K562 (cell line): ENCODE results near the gene NPM3. TPM values are rescaled to one million over a fixed set of nuclear protein-coding genes. Genes with fewer than 3 reads are reported as not detected.

Experiments
- ATAC-seq: fragments of 200-7000 bp; cut with Tn5 transposase; 3 replicates; pipeline ENCODE4 v1.9.1; 2020; ENCODE audit warnings: moderate library complexity
- BruUV-seq: library from RNA; stranded (reverse); fragments of 400-500 nt; replicated peaks from 2 replicates; lab custom pipeline; 2021; lab: Mats Ljungman, UMichigan
- CTCF ChIA-PET: fragments of 300-600 bp; formaldehyde crosslinking; extraction: SDS; loops from one replicate; lab custom pipeline; 2021; ENCODE audit warnings: low intra/inter-chr PET ratio; lab: Yijun Ruan, JAX
- POLR2A ChIA-PET: fragments of 300-600, 350-650 bp; sonication (Branson Sonifier 250); formaldehyde crosslinking; extraction: SDS; loops from one replicate; lab custom pipeline; 2021; ENCODE audit warnings: antibody characterized with exemption, inconsistent platforms; lab: Yijun Ruan, JAX
- DNase-seq, 4 experiments: peaks; one replicate each; pipeline versions ENCODE4 v3.0.0 to v3.0.0-alpha.2; 2011 to 2018; ENCODE audit warnings: low spot score in 3 of 4, mixed read lengths in 3 of 4; ENCODE audit errors: extremely low read depth in 1 of 4
- FAIRE-seq: peaks from 2 replicates; lab custom pipeline; 2011; peaks lifted over from hg19 to GRCh38; lab: Jason Lieb, UNC
- H2AFZ ChIP-seq: 2 replicates; pipeline ENCODE4 v1.6.0; 2011; ENCODE audit warnings: low read depth, low read length, control low read depth, inconsistent platforms
- H3K27ac ChIP-seq: fragments of 200-600 bp; 3 replicates; pipeline ENCODE4 v1.8.0; 2011; ENCODE audit warnings: low read depth, mild to moderate bottlenecking, control low read depth, inconsistent platforms, low read length, moderate library complexity, mixed read lengths; ENCODE audit errors: extremely low read depth
- H3K27me3 ChIP-seq, 2 experiments: fragments of 300-600 bp in 1 of 2; 2 replicates in 1 of 2; 3 replicates in 1 of 2; pipeline versions ENCODE4 v1.6.0 to v1.8.0; 2011; ENCODE audit warnings: inconsistent platforms in 2 of 2, low read length in 2 of 2, mild to moderate bottlenecking in 1 of 2, mixed read lengths in 1 of 2, moderate library complexity in 1 of 2; ENCODE audit not compliant: control insufficient read depth in 2 of 2, insufficient read depth in 2 of 2
- H3K36me3 ChIP-seq: fragments of 300-600 bp; 3 replicates; pipeline ENCODE4 v1.8.0; 2011; ENCODE audit warnings: mild to moderate bottlenecking, low read length, inconsistent platforms; ENCODE audit not compliant: control insufficient read depth, insufficient read depth
- H3K4me1 ChIP-seq, 2 experiments: fragments of 200-600 bp in 1 of 2; replicated peaks in 1 of 2; 2 replicates in 1 of 2; 3 replicates in 1 of 2; pipeline versions ENCODE4 v1.5.1 to v1.8.0; 2011; ENCODE audit warnings: inconsistent platforms in 2 of 2, low read length in 2 of 2, mild to moderate bottlenecking in 1 of 2, mixed read lengths in 1 of 2, moderate library complexity in 1 of 2; ENCODE audit not compliant: control insufficient read depth in 2 of 2, insufficient read depth in 2 of 2
- H3K4me2 ChIP-seq: 2 replicates; pipeline ENCODE4 v1.6.1; 2011; ENCODE audit warnings: low read length, control low read depth, inconsistent platforms, mixed read lengths; ENCODE audit not compliant: insufficient read depth
- H3K4me3 ChIP-seq: fragments of 200-600 bp; sonication (generic), shearing (Covaris generic); 2 replicates; pipeline ENCODE4 v1.5.1; 2016; ENCODE audit warnings: control low read depth, inconsistent platforms
- H3K79me2 ChIP-seq: fragments of 200-600 bp; 3 replicates; pipeline ENCODE4 v1.8.0; 2011; ENCODE audit warnings: low read length, inconsistent platforms; ENCODE audit not compliant: control insufficient read depth, insufficient read depth
- H3K9ac ChIP-seq, 2 experiments: 2 replicates each; pipeline versions ENCODE4 v1.6.0 to v1.6.1; 2011; ENCODE audit warnings: low read depth in 2 of 2, low read length in 2 of 2, control low read depth in 1 of 2, inconsistent platforms in 1 of 2, mild to moderate bottlenecking in 1 of 2, mixed read lengths in 1 of 2; ENCODE audit not compliant: insufficient read depth in 1 of 2
- H3K9me1 ChIP-seq: one replicate; pipeline ENCODE4 v1.6.0; 2011; ENCODE audit warnings: inconsistent platforms, mild to moderate bottlenecking, low read length, moderate library complexity; ENCODE audit not compliant: control insufficient read depth, insufficient read depth
- H3K9me3 ChIP-seq: replicated peaks from 2 replicates; pipeline ENCODE4 v1.5.1; 2011; ENCODE audit warnings: low read depth, low read length, inconsistent platforms; ENCODE audit not compliant: control insufficient read depth, insufficient read depth
- H4K20me1 ChIP-seq: replicated peaks from 2 replicates; pipeline ENCODE4 v1.6.1; 2011; ENCODE audit warnings: low read length, inconsistent platforms, mixed read lengths; ENCODE audit not compliant: control insufficient read depth, insufficient read depth
- BRD4 ChIP-seq: fragments of 200-600 bp; sonication (generic); IDR thresholded peaks from 2 replicates; pipeline ENCODE4 v1.6.1; 2017; ENCODE audit warnings: inconsistent platforms
- KHSRP ChIP-seq: fragments of 450-650 bp; IDR thresholded peaks from 2 replicates; pipeline ENCODE4 v1.6.1; 2017
- MBD2 ChIP-seq: sonication (generic); IDR thresholded peaks from 2 replicates; pipeline ENCODE4 v1.6.1; 2016; ENCODE audit warnings: low read depth, borderline replicate concordance
- POLR2AphosphoS5 ChIP-seq: IDR thresholded peaks from 2 replicates; pipeline ENCODE4 v1.6.1; 2011; ENCODE audit warnings: mild to moderate bottlenecking, low read depth, low read length, moderate library complexity; ENCODE audit not compliant: control insufficient read depth, insufficient read depth
- PTRF ChIP-seq: fragments of 450-650 bp; IDR thresholded peaks from 2 replicates; pipeline ENCODE4 v1.6.1; 2016; ENCODE audit warnings: mild to moderate bottlenecking, missing genetic modification characterization, missing compliant biosample characterization
- RNF219 ChIP-seq: fragments of 250-450 bp; sonication (Bioruptor Pico); IDR thresholded peaks from 2 replicates; pipeline ENCODE4 v1.5.0; 2022; ENCODE audit warnings: mild to moderate bottlenecking
- U2AF2 ChIP-seq: fragments of 200-400 bp; formaldehyde crosslinking; optimal IDR thresholded peaks from 2 replicates; pipeline ENCODE3; 2017; ENCODE audit warnings: low read depth, mild to moderate bottlenecking, low read length
- ZNF165 ChIP-seq: fragments of 250-450 bp; sonication (Bioruptor Pico); IDR thresholded peaks from 2 replicates; pipeline ENCODE4 v1.4.0; 2020; ENCODE audit warnings: borderline replicate concordance
- WGBS: fragments of 100-300 bp; shearing (Covaris generic); methylation state at CpG from one replicate; pipeline ENCODE4 v1.1.6; 2016; ENCODE audit warnings: low coverage, mixed read lengths; ENCODE audit not compliant: insufficient coverage; ENCODE audit errors: missing lambda C conversion rate; 5-methylcytosine and 5-hydroxymethylcytosine counted together
- in situ Hi-C: fragments of 300-500 bp; cut with MboI; formaldehyde crosslinking; loops from 4 replicates; pipeline ENCODE4 v1.15.0; 2018; ENCODE audit warnings: inconsistent platforms, mixed read lengths
- intact Hi-C: fragments of 100-400 bp; cut with micrococcal nuclease; formaldehyde crosslinking; loops from 2 replicates; pipeline ENCODE4 v1.14.2; 2022
- polyA plus RNA-seq, 8 experiments: library from polyadenylated mRNA; depleted of rRNA in 4 of 8; stranded (reverse) in 5 of 8; unstranded in 3 of 8; fragments of >200 nt; fragmentation: Nextera tagmentation in 2 of 8; fragmentation: Illumina TruSeq in 1 of 8; extraction: Ambion mirVana in 2 of 8; extraction: Trizol in 1 of 8; gene quantifications; 2 replicates each; pipeline versions ENCODE4 v1.2.1 to v1.2.3, GENCODE V29; 2011 to 2014; ENCODE audit warnings: inconsistent platforms in 1 of 8, missing spikeins in 1 of 8
- total RNA-seq, 7 experiments: library from RNA; depleted of rRNA in 6 of 7; stranded (reverse); fragments of >200 nt in 6 of 7; fragmentation: Illumina TruSeq in 2 of 7; extraction: Trizol in 2 of 7; gene quantifications; 2 replicates each; pipeline versions ENCODE4 v1.2.1 to v1.2.3, GENCODE V29; 2011 to 2021; ENCODE audit warnings: low replicate concordance in 1 of 7
- TF ChIP-seq, protein P1 (sequence below): fragments of 250-450 bp; sonication (Bioruptor Pico); IDR thresholded peaks from 2 replicates; pipeline ENCODE4 v1.5.1; 2021; ENCODE audit warnings: mild to moderate bottlenecking

The NPM3 gene
- total and polyA plus RNA-seq, 9 of the 15 experiments (the other 6 are each of a cell fraction or from before 2014, with no cell fraction given): 15.2 to 239 (median 114) TPM

DNA sequence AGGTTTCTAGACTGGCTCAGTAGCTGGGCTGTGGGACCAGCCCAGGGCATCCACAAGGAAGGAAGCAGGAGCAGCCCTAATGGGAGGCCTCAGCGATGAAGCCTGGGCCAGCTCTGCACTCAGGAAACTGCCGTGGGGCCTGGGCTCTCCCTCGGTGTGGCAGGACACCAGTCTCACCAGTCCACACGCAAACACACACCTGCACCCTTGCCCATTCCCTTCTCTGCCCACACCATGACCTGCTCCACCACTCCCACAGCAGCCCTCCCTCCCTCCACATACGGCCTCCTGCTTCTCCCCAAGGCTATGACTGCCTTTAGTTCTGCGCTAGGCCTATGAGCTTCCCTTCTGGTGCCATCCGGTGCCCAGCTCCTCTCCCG, 14.5 kb downstream of the NPM3 start:
- H3K4me3 ChIP-seq: no peak overlapping the region
- ChIA-PET CTCF (no interaction called here), POLR2A (interaction anchor here (1.5 to 1.6 kb wide), 2 partner anchors 11 to 13 kb away, joined by 4 to 6 read pairs; no protein-coding TSS in a partner anchor)
- no peak overlapping the region for H3K27ac ChIP-seq
- H4K20me1 ChIP-seq: 0 out of 2 replicates have a peak, but pooled peaks cover 5% of the 10 kb centered on the region
- no peak overlapping the region for H3K4me2 ChIP-seq
- no peaks in the 10 kb centered on the region for H3K9me1 ChIP-seq
- no peak for ATAC-seq
- TF ChIP-seq MBD2: no peak
- no peak for TF ChIP-seq PTRF
- TF ChIP-seq, all 486 proteins: peak for 0
- no peaks in the 10 kb centered on the region for H3K79me2 ChIP-seq
- H2AFZ ChIP-seq: no peak overlapping the region
- peak overlapping the region in 1 of 2 experiments; percentile 40; a peak in 1 of 4 replicates for H3K9ac ChIP-seq
- no TSS peak for BruUV-seq
- 21% methylated on average over 7 of the region's 8 CpGs for WGBS
- peaks cover 0 to 12% of the 10 kb centered on the region in 2 experiments; a peak in 2 of 5 replicates for H3K4me1 ChIP-seq
- H3K9me3 ChIP-seq: no peaks in the 10 kb centered on the region
- no peak for FAIRE-seq
- in situ Hi-C loops: no loop called here
- no peaks in the 10 kb centered on the region for H3K36me3 ChIP-seq
- intact Hi-C loops: no loop called here
- peaks cover 24 to 56% of the 10 kb centered on the region in 2 experiments for H3K27me3 ChIP-seq
- DNase-seq: no peak

GRCh38 chr10:101767966-101768790, 15.1 kb downstream of the NPM3 start:
- in situ Hi-C loops: no loop called here
- no peak overlapping the region for H3K4me2 ChIP-seq
- POLR2A ChIA-PET: interaction anchor here (0.6 to 1.6 kb wide), 4 partner anchors 10 to 664 kb away, joined by 3 to 6 read pairs (median 4); partner anchors contain the start of genes CUEDC2 and NPM3
- TF ChIP-seq RNF219 (CRISPR knock-in tag) (no peak), POLR2AphosphoS5 (no peak), BRD4 (no peak), ZNF165 (CRISPR knock-in tag) (no peak), KHSRP (no peak), U2AF2 (no peak)
- TF ChIP-seq, protein P1, sequence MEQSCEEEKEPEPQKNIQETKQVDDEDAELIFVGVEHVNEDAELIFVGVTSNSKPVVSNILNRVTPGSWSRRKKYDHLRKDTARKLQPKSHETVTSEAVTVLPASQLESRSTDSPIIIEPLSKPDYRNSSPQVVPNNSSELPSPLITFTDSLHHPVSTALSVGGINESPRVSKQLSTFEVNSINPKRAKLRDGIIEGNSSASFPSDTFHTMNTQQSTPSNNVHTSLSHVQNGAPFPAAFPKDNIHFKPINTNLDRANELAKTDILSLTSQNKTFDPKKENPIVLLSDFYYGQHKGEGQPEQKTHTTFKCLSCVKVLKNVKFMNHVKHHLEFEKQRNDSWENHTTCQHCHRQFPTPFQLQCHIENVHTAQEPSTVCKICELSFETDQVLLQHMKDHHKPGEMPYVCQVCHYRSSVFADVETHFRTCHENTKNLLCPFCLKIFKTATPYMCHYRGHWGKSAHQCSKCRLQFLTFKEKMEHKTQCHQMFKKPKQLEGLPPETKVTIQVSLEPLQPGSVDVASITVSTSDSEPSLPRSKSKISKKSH (CRISPR knock-in tag): no peak

More at GRCh38 chr10:101767966-101768790, 15.1 kb downstream of the NPM3 start:
- intact Hi-C loops: no loop called here
- CTCF ChIA-PET: no interaction called here
- BruUV-seq: no TSS peak
- no peaks in the 10 kb centered on the region for H3K9me1 ChIP-seq
- no peaks in the 10 kb centered on the region for H3K36me3 ChIP-seq
- no peak overlapping the region for H3K4me3 ChIP-seq
- WGBS: 17% methylated on average over 10 of the region's 14 CpGs
- H3K4me1 ChIP-seq: peaks cover 0 to 12% of the 10 kb centered on the region in 2 experiments; a peak in 2 of 5 replicates
- H3K27ac ChIP-seq: no peak overlapping the region
- no peaks in the 10 kb centered on the region for H3K9me3 ChIP-seq
- H4K20me1 ChIP-seq: 0 out of 2 replicates have a peak, but pooled peaks cover 5% of the 10 kb centered on the region
- DNase-seq (no peak), ATAC-seq (no peak), FAIRE-seq (no peak)
- H3K9ac ChIP-seq: peak overlapping the region in 1 of 2 experiments; percentile 21; a peak in 1 of 4 replicates
- peaks cover 24 to 62% of the 10 kb centered on the region in 2 experiments for H3K27me3 ChIP-seq
- H3K79me2 ChIP-seq: no peaks in the 10 kb centered on the region
- H2AFZ ChIP-seq: no peak overlapping the region
